ENCODE data around the gene CILP2. TPM values are rescaled to one million over a fixed set of nuclear protein-coding genes. Genes with fewer than 3 reads are reported as not detected.

Gene CILP2
- total RNA-seq, 1 donor from 2014 or later, result 0.98 TPM

Other genes with a start within 250 kb of the CILP2 start
- gene SUGP1, start 217.8 kb upstream of the CILP2 start, total RNA-seq, result 17.5 TPM
- 24.6 TPM for gene MAU2, start 217.4 kb upstream of the CILP2 start, total RNA-seq
- gene GATAD2A, start 132.6 kb upstream of the CILP2 start, total RNA-seq, result 10.1 TPM
- 1.2 TPM for gene TSSK6, start 22.7 kb upstream of the CILP2 start, total RNA-seq
- 40.8 TPM for gene NDUFA13, start 22.0 kb upstream of the CILP2 start, total RNA-seq
- gene YJEFN3, start 9.4 kb upstream of the CILP2 start, total RNA-seq, result 3.0 TPM
- gene PBX4, start 80.4 kb downstream of the CILP2 start, total RNA-seq, result 8.6 TPM
- gene LPAR2, start 90.0 kb downstream of the CILP2 start, total RNA-seq, result 25.8 TPM
- 19.7 TPM for gene GMIP, start 105.4 kb downstream of the CILP2 start, total RNA-seq
- 24.6 TPM for gene ATP13A1, start 125.4 kb downstream of the CILP2 start, total RNA-seq
- 5.2 TPM for gene ZNF101, start 130.6 kb downstream of the CILP2 start, total RNA-seq
- gene ZNF14, start 194.8 kb downstream of the CILP2 start, total RNA-seq, result 24.1 TPM